H1 (cell line): ENCODE measurements around the gene CLIC3. TPM values are rescaled to one million over a fixed set of nuclear protein-coding genes. Genes with fewer than 3 reads are reported as not detected.

ENCODE experiments used
- ASH2L ChIP-seq: fragments of 200-600, 300-600 bp; sonication (generic); IDR thresholded peaks from one replicate; pipeline ENCODE4 v1.7.1; 2017; ENCODE audit warnings: low read length
- BRCA1 ChIP-seq: IDR thresholded peaks from 2 replicates; pipeline ENCODE4 v1.6.1; 2012; ENCODE audit warnings: low read depth, low read length, improper control_type of control experiment
- KDM1A ChIP-seq: fragments of 200-600, 300-600 bp; sonication (generic); IDR thresholded peaks from 2 replicates; pipeline ENCODE4 v1.7.1; 2016; ENCODE audit warnings: mild to moderate bottlenecking, low read length, borderline replicate concordance
- MAFK ChIP-seq: IDR thresholded peaks from 2 replicates; pipeline ENCODE4 v1.6.1; 2012; ENCODE audit warnings: low read depth, mild to moderate bottlenecking, improper control_type of control experiment, low read length
- PHF8 ChIP-seq: fragments of 200-600 bp; sonication (generic); conservative IDR thresholded peaks from 2 replicates; pipeline ENCODE4 v1.7.1; 2012; ENCODE audit warnings: low read depth, mild to moderate bottlenecking, inconsistent platforms, low read length, moderate library complexity
- POU5F1 ChIP-seq: IDR thresholded peaks from 2 replicates; pipeline ENCODE4 v1.6.1; 2011; ENCODE audit warnings: low read depth, mild to moderate bottlenecking, low read length, moderate library complexity
- polyA plus RNA-seq, 7 experiments: library from polyadenylated mRNA; depleted of rRNA in 3 of 7; stranded (reverse) in 5 of 7; unstranded in 2 of 7; fragments of >200 nt in 5 of 7; fragments of 200-250 nt in 2 of 7; gene quantifications; 1 replicate in 5 of 7; 2 replicates in 1 of 7; 4 replicates in 1 of 7; pipeline versions ENCODE4 v1.2.1 to v1.2.3, GENCODE V29; 2011 to 2013; ENCODE audit warnings: missing spikeins in 2 of 7, mixed read lengths in 2 of 7
- total RNA-seq: library from RNA; stranded (reverse); fragmentation: NEBNext Ultra II Directional; extraction: Animal tissue kit (Norgen Biotek cat#: 25700); gene quantifications from 2 replicates; pipeline ENCODE4 v1.2.1, GENCODE V29; 2021
- TF ChIP-seq, protein P1 (sequence below): IDR thresholded peaks from 2 replicates; pipeline ENCODE4 v1.6.1; 2011; ENCODE audit warnings: low read length, improper control_type of control experiment

The CLIC3 gene
- total and polyA plus RNA-seq, 2 of the 8 experiments (the other 6 are each of a cell fraction or from before 2014, with no cell fraction given): 0.12 TPM; not detected in 1

DNA sequence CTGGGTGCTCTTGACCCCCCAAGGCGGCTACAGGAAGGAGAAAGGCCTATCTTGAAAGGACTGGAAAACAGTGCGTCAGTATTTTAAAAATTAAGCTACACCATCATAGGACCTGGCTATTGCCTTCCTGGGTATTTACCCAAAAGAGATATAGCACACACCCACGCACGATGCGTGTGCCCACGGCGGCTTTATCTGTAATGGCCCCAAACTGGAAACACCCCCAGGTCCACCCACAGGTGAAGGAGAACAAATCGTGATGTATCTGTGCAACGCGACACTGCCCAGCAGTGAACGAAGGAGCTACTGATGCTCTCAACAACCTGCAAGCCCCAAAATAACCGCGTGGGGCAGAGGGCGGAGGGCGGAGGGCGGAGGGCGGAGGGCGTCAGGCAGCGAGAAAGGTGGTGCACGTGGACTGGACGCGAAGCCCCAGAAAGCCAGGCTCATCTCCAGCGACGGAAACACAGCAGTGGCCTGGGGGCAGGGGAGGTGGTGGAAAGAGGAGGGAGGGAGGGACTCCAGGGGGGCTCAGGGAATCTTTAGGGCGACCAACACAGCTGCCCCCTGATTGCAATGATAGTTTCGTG lies 31.4 kb downstream of the CLIC3 start (continued):
- TF ChIP-seq, protein P1, sequence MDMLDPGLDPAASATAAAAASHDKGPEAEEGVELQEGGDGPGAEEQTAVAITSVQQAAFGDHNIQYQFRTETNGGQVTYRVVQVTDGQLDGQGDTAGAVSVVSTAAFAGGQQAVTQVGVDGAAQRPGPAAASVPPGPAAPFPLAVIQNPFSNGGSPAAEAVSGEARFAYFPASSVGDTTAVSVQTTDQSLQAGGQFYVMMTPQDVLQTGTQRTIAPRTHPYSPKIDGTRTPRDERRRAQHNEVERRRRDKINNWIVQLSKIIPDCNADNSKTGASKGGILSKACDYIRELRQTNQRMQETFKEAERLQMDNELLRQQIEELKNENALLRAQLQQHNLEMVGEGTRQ: no peak
- TF ChIP-seq ASH2L (no peak), PHF8 (no peak), POU5F1 (no peak), KDM1A (no peak), BRCA1 (no peak), MAFK (no peak)
